HCT116 (cell line): ENCODE results near the gene CEP55. TPM values are rescaled to one million over a fixed set of nuclear protein-coding genes. Genes with fewer than 3 reads are reported as not detected.

Source experiments
- ATAC-seq: fragments of 200-7000 bp; cut with Tn5 transposase; 2 replicates; pipeline ENCODE4 v1.9.1; 2020; ENCODE audit warnings: mild to moderate bottlenecking, moderate library complexity
- BruUV-seq: library from RNA; stranded (reverse); fragments of 400-500 nt; replicated peaks from 2 replicates; lab custom pipeline; 2021; lab: Mats Ljungman, UMichigan
- CTCF ChIA-PET: fragments of 300-600 bp; sonication (Branson Sonifier 250); formaldehyde crosslinking; loops from one replicate; lab custom pipeline; 2021; ENCODE audit warnings: antibody characterized with exemption; lab: Charles Lee
- POLR2A ChIA-PET: fragments of 300-600, 350-600 bp; sonication (Branson Sonifier 250); formaldehyde crosslinking; loops from one replicate; lab custom pipeline; 2021; ENCODE audit warnings: antibody characterized with exemption; lab: Charles Lee
- RAD21 ChIA-PET, 2 experiments: fragments of 300-600 bp; sonication (Branson Sonifier 250); formaldehyde crosslinking; loops; one replicate each; lab custom pipeline; 2023; ENCODE audit warnings: low total read pairs in 2 of 2; ENCODE audit not compliant: uncharacterized antibody in 2 of 2, unreplicated experiment in 2 of 2, low non-redundant PET in 1 of 2; lab: Charles Lee
- DNase-seq: peaks from one replicate; pipeline ENCODE4 v3.0.0-alpha.2; 2010; ENCODE audit warnings: low read depth, low spot score
- H2AFZ ChIP-seq: fragments of 200-600 bp; shearing (Covaris generic), sonication (generic); 2 replicates; pipeline ENCODE4 v1.6.1; 2017; ENCODE audit warnings: low read depth, mixed run types, mixed read lengths, antibody characterized with exemption, low read length; ENCODE audit not compliant: poor library complexity, severe bottlenecking
- H3K27ac ChIP-seq: 2 replicates; pipeline ENCODE4 v1.5.1; 2012; ENCODE audit warnings: low read depth, low read length
- H3K27me3 ChIP-seq: fragments of 200-600 bp; sonication (generic); 2 replicates; pipeline ENCODE4 v1.6.1; 2016; ENCODE audit warnings: mixed run types, low read length, mixed read lengths; ENCODE audit not compliant: insufficient read depth
- H3K36me3 ChIP-seq, 2 experiments: fragments of 200-500 bp in 1 of 2; fragments of 200-600 bp in 1 of 2; sonication (Bioruptor generic) in 1 of 2; sonication (generic) in 1 of 2; 2 replicates each; pipeline versions ENCODE4 v1.5.1 to v1.6.1; 2014 to 2016; ENCODE audit warnings: low read length in 2 of 2, inconsistent platforms in 1 of 2, mixed read lengths in 1 of 2, mixed run types in 1 of 2; ENCODE audit not compliant: insufficient read depth in 2 of 2, control insufficient read depth in 1 of 2
- H3K4me1 ChIP-seq, 2 experiments: fragments of 200-600 bp in 1 of 2; sonication (generic) in 1 of 2; 2 replicates each; pipeline versions ENCODE4 v1.5.1 to v1.6.1; 2012 to 2017; ENCODE audit warnings: low read length in 2 of 2, inconsistent platforms in 1 of 2, mild to moderate bottlenecking in 1 of 2, mixed read lengths in 1 of 2, mixed run types in 1 of 2, moderate library complexity in 1 of 2; ENCODE audit not compliant: insufficient read depth in 2 of 2, control insufficient read depth in 1 of 2
- H3K4me2 ChIP-seq: fragments of 200-600 bp; sonication (generic); 2 replicates; pipeline ENCODE4 v1.6.1; 2017; ENCODE audit warnings: mixed run types, low read length, mixed read lengths
- H3K4me3 ChIP-seq, 2 experiments: fragments of 200-600 bp in 1 of 2; sonication (generic) in 1 of 2; replicated peaks in 1 of 2; 2 replicates each; pipeline ENCODE4 v1.5.1; 2011 to 2016; ENCODE audit warnings: low read length in 2 of 2, control low read depth in 1 of 2, low read depth in 1 of 2, mild to moderate bottlenecking in 1 of 2, mixed read lengths in 1 of 2, mixed run types in 1 of 2
- H3K79me2 ChIP-seq: fragments of 200-600 bp; sonication (generic); 2 replicates; pipeline ENCODE4 v1.6.1; 2017; ENCODE audit warnings: mild to moderate bottlenecking, mixed run types, low read length, moderate library complexity, mixed read lengths; ENCODE audit not compliant: insufficient read depth
- H3K9ac ChIP-seq: fragments of 200-600 bp; sonication (generic); 2 replicates; pipeline ENCODE4 v1.6.1; 2016; ENCODE audit warnings: low read length, mixed read lengths
- H3K9me2 ChIP-seq: fragments of 200-600 bp; sonication (generic), shearing (Covaris generic); 2 replicates; pipeline ENCODE4 v1.6.1; 2017; ENCODE audit warnings: mixed run types, mild to moderate bottlenecking, moderate library complexity; ENCODE audit not compliant: insufficient read depth
- H3K9me3 ChIP-seq, 2 experiments: fragments of 200-500 bp in 1 of 2; fragments of 200-600 bp in 1 of 2; sonication (Bioruptor generic) in 1 of 2; sonication (generic) in 1 of 2; 2 replicates each; pipeline ENCODE4 v1.6.1; 2014 to 2017; ENCODE audit warnings: low read length in 2 of 2, mixed read lengths in 2 of 2, inconsistent platforms in 1 of 2, low read depth in 1 of 2, mild to moderate bottlenecking in 1 of 2, mixed run types in 1 of 2, moderate library complexity in 1 of 2; ENCODE audit not compliant: control insufficient read depth in 1 of 2, insufficient read depth in 1 of 2
- H4K20me1 ChIP-seq: fragments of 200-600 bp; sonication (generic), shearing (Covaris generic); 2 replicates; pipeline ENCODE4 v1.6.1; 2017; ENCODE audit warnings: mixed run types, mild to moderate bottlenecking, moderate library complexity; ENCODE audit not compliant: insufficient read depth
- CEBPB ChIP-seq: IDR thresholded peaks from 2 replicates; pipeline ENCODE4 v1.6.1; 2012; ENCODE audit warnings: low read depth
- EGR1 ChIP-seq: IDR thresholded peaks from 2 replicates; pipeline ENCODE4 v1.6.1; 2012; ENCODE audit warnings: low read depth
- ELF1 ChIP-seq: IDR thresholded peaks from 2 replicates; pipeline ENCODE4 v1.6.1; 2012; ENCODE audit warnings: low read depth, borderline replicate concordance
- MAX ChIP-seq: IDR thresholded peaks from 2 replicates; pipeline ENCODE4 v1.6.1; 2012
- POLR2A ChIP-seq: IDR thresholded peaks from 2 replicates; pipeline ENCODE4 v1.7.0; 2011; ENCODE audit warnings: borderline replicate concordance; ENCODE audit not compliant: insufficient read depth, insufficient read length; ENCODE audit errors: extremely low read depth
- POLR2AphosphoS5 ChIP-seq: IDR thresholded peaks from 2 replicates; pipeline ENCODE4 v1.6.1; 2011; ENCODE audit warnings: mild to moderate bottlenecking, low read depth, low read length, moderate library complexity
- RAD21 ChIP-seq: IDR thresholded peaks from 2 replicates; pipeline ENCODE4 v1.6.1; 2012; ENCODE audit warnings: low read depth, mild to moderate bottlenecking
- SP1 ChIP-seq: IDR thresholded peaks from 2 replicates; pipeline ENCODE4 v1.6.1; 2012; ENCODE audit warnings: low read depth
- SRF ChIP-seq: IDR thresholded peaks from 2 replicates; pipeline ENCODE4 v1.6.1; 2012; ENCODE audit warnings: low read depth
- TCF7L2 ChIP-seq: IDR thresholded peaks from 2 replicates; pipeline ENCODE4 v1.7.0; 2011; ENCODE audit warnings: borderline replicate concordance, inconsistent platforms; ENCODE audit not compliant: insufficient read depth, insufficient read length; ENCODE audit errors: extremely low read depth
- YY1 ChIP-seq: IDR thresholded peaks from 2 replicates; pipeline ENCODE4 v1.6.1; 2011; ENCODE audit warnings: low read length, low read depth, moderate library complexity, mild to moderate bottlenecking; ENCODE audit not compliant: insufficient replicate concordance; ENCODE audit errors: extremely low read depth
- ZNF274 ChIP-seq: fragments of 200-500 bp; sonication (Bioruptor generic); IDR thresholded peaks from 2 replicates; pipeline ENCODE4 v1.6.1; 2014; ENCODE audit warnings: mild to moderate bottlenecking, low read depth, low read length, inconsistent platforms
- intact Hi-C: fragments of 100-400 bp; cut with micrococcal nuclease; formaldehyde crosslinking; loops from 2 replicates; pipeline ENCODE4 v1.10.0; 2022
- total RNA-seq: library from RNA; stranded (reverse); gene quantifications from one replicate; pipeline ENCODE4 v1.2.1, GENCODE V29; 2021; ENCODE audit not compliant: unreplicated experiment
- TF ChIP-seq, protein P1 (sequence below): IDR thresholded peaks from 2 replicates; pipeline ENCODE4 v1.6.1; 2012

The CEP55 gene
- total RNA-seq, 1 experiment from 2014 or later: 63.7 TPM

- ChIA-PET RAD21 (no interaction called here), CTCF (no interaction called here), POLR2A (no interaction called here)
- H3K79me2 ChIP-seq: peaks cover 51% of the 10 kb centered on the region
- no peak overlapping the region for H3K4me2 ChIP-seq
- H3K9ac ChIP-seq: no peak overlapping the region
- intact Hi-C loops: no loop called here
- peaks cover 29 to 48% of the 10 kb centered on the region in 2 experiments for H3K36me3 ChIP-seq
- H3K4me1 ChIP-seq: no peaks in the 10 kb centered on the region
- no peak for ATAC-seq
- no peak for TF ChIP-seq SP1
- no peak for TF ChIP-seq ZNF274
- no peak for TF ChIP-seq CEBPB
- no peak for TF ChIP-seq EGR1
- TF ChIP-seq, protein P1, sequence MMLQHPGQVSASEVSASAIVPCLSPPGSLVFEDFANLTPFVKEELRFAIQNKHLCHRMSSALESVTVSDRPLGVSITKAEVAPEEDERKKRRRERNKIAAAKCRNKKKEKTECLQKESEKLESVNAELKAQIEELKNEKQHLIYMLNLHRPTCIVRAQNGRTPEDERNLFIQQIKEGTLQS: no peak
- no peak for TF ChIP-seq YY1
- TF ChIP-seq POLR2A: no peak
- no peak for TF ChIP-seq MAX
- no peak for TF ChIP-seq SRF
- TF ChIP-seq TCF7L2: no peak
- no peak for TF ChIP-seq ELF1
- no peak for TF ChIP-seq RAD21
- TF ChIP-seq POLR2AphosphoS5: no peak
- no peaks in the 10 kb centered on the region for H3K9me2 ChIP-seq
- DNase-seq: no peak
- peaks cover 7% of the 10 kb centered on the region; the same call in 1 of the 2 replicates for H4K20me1 ChIP-seq
- BruUV-seq: no TSS peak
- no peak overlapping the region for H3K4me3 ChIP-seq
- no peaks in the 10 kb centered on the region for H3K27me3 ChIP-seq
- H2AFZ ChIP-seq: no peak overlapping the region
- H3K27ac ChIP-seq: no peak overlapping the region
- no peaks in the 10 kb centered on the region for H3K9me3 ChIP-seq
Observed at GRCh38 chr10:93505075-93505474, 8.7 kb downstream of the CEP55 start.
